ENCODE results near the gene PTMS. TPM values are rescaled to one million over a fixed set of nuclear protein-coding genes. Genes with fewer than 3 reads are reported as not detected.
A peak's percentile ranks its signal among the peaks of the same experiment; 100 is the strongest.

PTMS gene
- total and polyA plus RNA-seq, 2 of the 13 experiments (the other 11 are each of a cell fraction or from before 2014, with no cell fraction given), result 40.5 to 82.4 TPM

DNA sequence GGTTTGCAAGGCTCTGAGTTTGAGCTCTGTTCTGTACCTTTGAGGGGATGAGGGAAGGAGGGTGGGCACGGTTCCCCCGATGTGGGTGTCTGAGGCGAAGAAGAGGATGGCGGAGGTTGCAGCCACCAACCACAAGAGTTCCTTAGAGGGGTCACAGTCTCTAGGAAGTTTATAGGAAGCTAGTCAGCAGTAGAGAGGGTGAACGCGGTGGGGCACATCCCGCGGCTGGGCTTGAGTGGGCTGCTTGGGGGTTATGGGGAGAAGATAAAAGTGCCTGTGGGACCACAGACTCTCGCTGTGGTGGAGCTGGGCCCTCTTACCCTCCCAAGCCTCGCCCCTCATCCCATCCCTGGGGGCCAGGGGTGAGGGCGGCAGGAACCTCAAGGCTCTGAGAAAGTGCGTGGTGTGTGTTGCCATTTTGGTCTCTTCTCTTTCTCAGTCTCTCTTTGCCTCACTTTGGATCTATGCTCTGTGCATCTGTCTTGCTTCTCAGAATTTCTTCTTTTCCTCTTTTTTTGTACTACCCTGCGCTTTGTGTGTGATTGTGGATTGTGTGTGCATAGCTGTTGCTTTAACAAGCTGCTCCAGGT is 25.9 kb downstream of the PTMS start (continued):
- TF ChIP-seq, protein P1, sequence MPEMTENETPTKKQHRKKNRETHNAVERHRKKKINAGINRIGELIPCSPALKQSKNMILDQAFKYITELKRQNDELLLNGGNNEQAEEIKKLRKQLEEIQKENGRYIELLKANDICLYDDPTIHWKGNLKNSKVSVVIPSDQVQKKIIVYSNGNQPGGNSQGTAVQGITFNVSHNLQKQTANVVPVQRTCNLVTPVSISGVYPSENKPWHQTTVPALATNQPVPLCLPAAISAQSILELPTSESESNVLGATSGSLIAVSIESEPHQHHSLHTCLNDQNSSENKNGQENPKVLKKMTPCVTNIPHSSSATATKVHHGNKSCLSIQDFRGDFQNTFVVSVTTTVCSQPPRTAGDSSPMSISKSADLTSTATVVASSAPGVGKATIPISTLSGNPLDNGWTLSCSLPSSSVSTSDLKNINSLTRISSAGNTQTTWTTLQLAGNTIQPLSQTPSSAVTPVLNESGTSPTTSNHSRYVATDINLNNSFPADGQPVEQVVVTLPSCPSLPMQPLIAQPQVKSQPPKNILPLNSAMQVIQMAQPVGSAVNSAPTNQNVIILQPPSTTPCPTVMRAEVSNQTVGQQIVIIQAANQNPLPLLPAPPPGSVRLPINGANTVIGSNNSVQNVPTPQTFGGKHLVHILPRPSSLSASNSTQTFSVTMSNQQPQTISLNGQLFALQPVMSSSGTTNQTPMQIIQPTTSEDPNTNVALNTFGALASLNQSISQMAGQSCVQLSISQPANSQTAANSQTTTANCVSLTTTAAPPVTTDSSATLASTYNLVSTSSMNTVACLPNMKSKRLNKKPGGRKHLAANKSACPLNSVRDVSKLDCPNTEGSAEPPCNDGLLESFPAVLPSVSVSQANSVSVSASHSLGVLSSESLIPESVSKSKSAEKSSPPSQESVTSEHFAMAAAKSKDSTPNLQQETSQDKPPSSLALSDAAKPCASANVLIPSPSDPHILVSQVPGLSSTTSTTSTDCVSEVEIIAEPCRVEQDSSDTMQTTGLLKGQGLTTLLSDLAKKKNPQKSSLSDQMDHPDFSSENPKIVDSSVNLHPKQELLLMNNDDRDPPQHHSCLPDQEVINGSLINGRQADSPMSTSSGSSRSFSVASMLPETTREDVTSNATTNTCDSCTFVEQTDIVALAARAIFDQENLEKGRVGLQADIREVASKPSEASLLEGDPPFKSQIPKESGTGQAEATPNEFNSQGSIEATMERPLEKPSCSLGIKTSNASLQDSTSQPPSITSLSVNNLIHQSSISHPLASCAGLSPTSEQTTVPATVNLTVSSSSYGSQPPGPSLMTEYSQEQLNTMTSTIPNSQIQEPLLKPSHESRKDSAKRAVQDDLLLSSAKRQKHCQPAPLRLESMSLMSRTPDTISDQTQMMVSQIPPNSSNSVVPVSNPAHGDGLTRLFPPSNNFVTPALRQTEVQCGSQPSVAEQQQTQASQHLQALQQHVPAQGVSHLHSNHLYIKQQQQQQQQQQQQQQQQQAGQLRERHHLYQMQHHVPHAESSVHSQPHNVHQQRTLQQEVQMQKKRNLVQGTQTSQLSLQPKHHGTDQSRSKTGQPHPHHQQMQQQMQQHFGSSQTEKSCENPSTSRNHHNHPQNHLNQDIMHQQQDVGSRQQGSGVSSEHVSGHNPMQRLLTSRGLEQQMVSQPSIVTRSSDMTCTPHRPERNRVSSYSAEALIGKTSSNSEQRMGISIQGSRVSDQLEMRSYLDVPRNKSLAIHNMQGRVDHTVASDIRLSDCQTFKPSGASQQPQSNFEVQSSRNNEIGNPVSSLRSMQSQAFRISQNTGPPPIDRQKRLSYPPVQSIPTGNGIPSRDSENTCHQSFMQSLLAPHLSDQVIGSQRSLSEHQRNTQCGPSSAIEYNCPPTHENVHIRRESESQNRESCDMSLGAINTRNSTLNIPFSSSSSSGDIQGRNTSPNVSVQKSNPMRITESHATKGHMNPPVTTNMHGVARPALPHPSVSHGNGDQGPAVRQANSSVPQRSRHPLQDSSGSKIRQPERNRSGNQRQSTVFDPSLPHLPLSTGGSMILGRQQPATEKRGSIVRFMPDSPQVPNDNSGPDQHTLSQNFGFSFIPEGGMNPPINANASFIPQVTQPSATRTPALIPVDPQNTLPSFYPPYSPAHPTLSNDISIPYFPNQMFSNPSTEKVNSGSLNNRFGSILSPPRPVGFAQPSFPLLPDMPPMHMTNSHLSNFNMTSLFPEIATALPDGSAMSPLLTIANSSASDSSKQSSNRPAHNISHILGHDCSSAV (CRISPR knock-in tag; IDR thresholded peaks at IDR 0.05; ENCODE audit: borderline replicate concordance), result no peak
- TF ChIP-seq ZNF230 (CRISPR knock-in tag; IDR thresholded peaks at IDR 0.05), result 0 out of 2 replicates have a peak, but pooled peaks have one; percentile 0

All from HepG2 (cell line).